Measurements from ENCODE around the gene PRG2. TPM values are rescaled to one million over a fixed set of nuclear protein-coding genes. Genes with fewer than 3 reads are reported as not detected.

PRG2 gene
- total and polyA plus RNA-seq, 2 of the 4 experiments (the other 2 are of a cell fraction) = not detected

DNA sequence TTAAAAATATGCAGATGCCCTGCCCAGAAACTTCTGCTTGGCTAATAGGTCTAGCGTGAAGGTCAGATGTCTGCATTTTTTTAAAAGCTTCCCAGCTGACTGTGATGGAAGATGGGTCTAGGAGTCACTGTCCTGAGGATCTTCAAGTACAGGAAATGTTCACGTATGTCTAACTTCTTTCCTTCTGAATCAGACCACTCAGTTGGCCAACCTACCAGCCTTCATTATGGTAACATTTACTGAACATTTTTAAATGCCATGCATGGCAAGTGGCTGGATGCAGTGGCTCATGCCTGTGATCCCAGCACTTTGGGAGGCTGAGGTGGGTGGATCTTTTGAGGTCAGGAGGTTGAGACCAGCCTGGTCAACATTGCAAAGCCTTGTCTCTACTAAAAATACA lies 1.1 kb upstream of the PRG2 start:
- H4K91ac ChIP-seq (ENCODE audit: insufficient read depth, low read depth, low read length) = no peak overlapping the region
- H3K9ac ChIP-seq (ENCODE audit: low read depth, low read length) = no peak overlapping the region
- H3K9me3 ChIP-seq (ENCODE audit: control insufficient read depth, insufficient read depth, low read length) = no peaks in the 10 kb centered on the region
- H2AK9ac ChIP-seq (replicated peaks; ENCODE audit: low read depth, low read length, poor library complexity) = no peak overlapping the region
- H4K20me1 ChIP-seq (ENCODE audit: insufficient read depth, low read length) = no peaks in the 10 kb centered on the region; the same call in 1 of the 2 replicates
- H2BK15ac ChIP-seq (ENCODE audit: low read depth, low read length) = no peak overlapping the region
- no peak overlapping the region for H2BK120ac ChIP-seq (ENCODE audit: low read depth, low read length)
- in situ Hi-C loops (cut with MboI; ENCODE audit: low sequenced_read_pairs) = no loop called here
- dilution Hi-C loops (cut with HindIII; ENCODE audit: low sequenced_read_pairs, unreplicated experiment) = no loop called here
- TF ChIP-seq FOS (IDR thresholded peaks at IDR 0.05; ENCODE audit: low read depth, low read length) (no peak), RFX5 (IDR thresholded peaks at IDR 0.05; ENCODE audit: low read depth, low read length) (no peak), RCOR1 (IDR thresholded peaks at IDR 0.05; ENCODE audit: insufficient replicate concordance, low read length) (no peak), SMC3 (IDR thresholded peaks at IDR 0.05; ENCODE audit: low read depth, low read length) (no peak), MAZ (IDR thresholded peaks at IDR 0.05; ENCODE audit: borderline replicate concordance, low read depth, low read length) (no peak), CHD1 (IDR thresholded peaks at IDR 0.05; ENCODE audit: low read depth, low read length) (no peak), BHLHE40 (IDR thresholded peaks at IDR 0.05; ENCODE audit: low read depth, low read length) (no peak)
- TF ChIP-seq, protein P1, sequence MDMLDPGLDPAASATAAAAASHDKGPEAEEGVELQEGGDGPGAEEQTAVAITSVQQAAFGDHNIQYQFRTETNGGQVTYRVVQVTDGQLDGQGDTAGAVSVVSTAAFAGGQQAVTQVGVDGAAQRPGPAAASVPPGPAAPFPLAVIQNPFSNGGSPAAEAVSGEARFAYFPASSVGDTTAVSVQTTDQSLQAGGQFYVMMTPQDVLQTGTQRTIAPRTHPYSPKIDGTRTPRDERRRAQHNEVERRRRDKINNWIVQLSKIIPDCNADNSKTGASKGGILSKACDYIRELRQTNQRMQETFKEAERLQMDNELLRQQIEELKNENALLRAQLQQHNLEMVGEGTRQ (IDR thresholded peaks at IDR 0.05; ENCODE audit: low read depth, low read length) = no peak
- H2AK5ac ChIP-seq (ENCODE audit: low read depth, low read length) = no peak overlapping the region
- CTCF ChIA-PET = no interaction called here
- no peak overlapping the region for H3K4me3 ChIP-seq (ENCODE audit: insufficient read depth, low read depth, low read length)
- intact Hi-C loops (cut with micrococcal nuclease) = no loop called here
- H3K9me1 ChIP-seq (ENCODE audit: insufficient read depth, low read length) = no peaks in the 10 kb centered on the region
- H3K79me1 ChIP-seq (ENCODE audit: low read depth in 1 of 2, low read length in 2 of 2) = no peaks in the 10 kb centered on the region
- H3K4ac ChIP-seq (ENCODE audit: low read depth, low read length) = no peak overlapping the region
- H3K27me3 ChIP-seq (ENCODE audit: control insufficient read depth, insufficient read depth, low read length) = peaks cover 45% of the 10 kb centered on the region
- ATAC-seq (ENCODE audit: low read depth) (no peak), DNase-seq (no peak)
- H4K8ac ChIP-seq (ENCODE audit: low read depth in 2 of 2, low read length in 2 of 2) = no peak overlapping the region
- no peak overlapping the region for H2AFZ ChIP-seq (replicated peaks; ENCODE audit: low read length, poor library complexity)
- no CpG with 5 or more reads among the region's 2 CpGs for WGBS, 2 experiments (ENCODE audit: extremely low coverage in 2 of 2, insufficient read length in 1 of 2)
- no TSS peak for BruUV-seq (replicated peaks)
- H3K14ac ChIP-seq (replicated peaks; ENCODE audit: low read depth, low read length) = no peak overlapping the region
- H3K23ac ChIP-seq (ENCODE audit: low read depth, low read length) = no peak overlapping the region
- no peak overlapping the region for H3K4me2 ChIP-seq (ENCODE audit: low read depth, low read length)
- POLR2A ChIA-PET (ENCODE audit: unreplicated experiment) = no interaction called here
- H3K18ac ChIP-seq (ENCODE audit: low read depth, low read length) = no peak overlapping the region
- H2BK20ac ChIP-seq (ENCODE audit: low read depth, low read length) = no peak overlapping the region
- H3K4me1 ChIP-seq (ENCODE audit: control insufficient read depth, insufficient read depth, low read length) = no peaks in the 10 kb centered on the region
- no peak overlapping the region for H3K56ac ChIP-seq (ENCODE audit: extremely low read depth, insufficient read depth, low read length)
- no peak overlapping the region for H4K5ac ChIP-seq (ENCODE audit: low read depth, low read length)
- H2BK5ac ChIP-seq (ENCODE audit: low read depth, low read length, poor library complexity, severe bottlenecking) = no peak overlapping the region
- H3K36me3 ChIP-seq (ENCODE audit: control insufficient read depth, insufficient read depth, low read length) = no peaks in the 10 kb centered on the region
- H3K27ac ChIP-seq (ENCODE audit: insufficient read depth, low read length) = no peak overlapping the region
